Activated naive CD8-positive, alpha-beta T cell treated with anti-CD3 and anti-CD28 coated beads, Interleukin-2, amount 10 ng/mL, durations not matched to agents 7 days and 5 days (primary cell): ENCODE measurements around the gene LCP2. TPM values are rescaled to one million over a fixed set of nuclear protein-coding genes. Genes with fewer than 3 reads are reported as not detected.

Source experiments
- ATAC-seq: fragments of 150-1000 bp; cut with Tn5 transposase; one replicate; pipeline ENCODE4 v1.10.0; 2021; ENCODE audit warnings: low read depth, moderate library complexity
- POLR2A ChIA-PET: fragments of 350-600 bp; sonication (Branson Sonifier 250); formaldehyde crosslinking; loops from one replicate; lab custom pipeline; 2021; ENCODE audit warnings: antibody characterized with exemption; lab: Charles Lee
- DNase-seq: peaks from one replicate; pipeline ENCODE4 v3.0.0; 2021
- H3K27ac Mint-ChIP-seq: one replicate; pipeline ENCODE4 v1.8.0; 2022; ENCODE audit warnings: mild to moderate bottlenecking, mixed read lengths
- H3K27me3 Mint-ChIP-seq: one replicate; pipeline ENCODE4 v1.8.0; 2022; ENCODE audit warnings: mild to moderate bottlenecking, moderate library complexity, mixed read lengths
- H3K36me3 Mint-ChIP-seq: one replicate; pipeline ENCODE4 v1.8.0; 2021; ENCODE audit warnings: mild to moderate bottlenecking, mixed read lengths
- H3K4me1 Mint-ChIP-seq: one replicate; pipeline ENCODE4 v1.8.0; 2021; ENCODE audit warnings: mixed read lengths
- H3K4me3 Mint-ChIP-seq: one replicate; pipeline ENCODE4 v1.8.0; 2022; ENCODE audit warnings: mild to moderate bottlenecking, moderate library complexity, mixed read lengths
- H3K9me3 Mint-ChIP-seq: one replicate; pipeline ENCODE4 v1.8.0; 2021; ENCODE audit warnings: mixed read lengths
- total RNA-seq, 2 experiments: library from RNA; stranded (reverse); gene quantifications; one replicate each; pipeline ENCODE4 v1.2.3, GENCODE V29; 2021

The LCP2 gene
- total RNA-seq, 2 experiments from 2014 or later: 444 to 452 TPM

DNA sequence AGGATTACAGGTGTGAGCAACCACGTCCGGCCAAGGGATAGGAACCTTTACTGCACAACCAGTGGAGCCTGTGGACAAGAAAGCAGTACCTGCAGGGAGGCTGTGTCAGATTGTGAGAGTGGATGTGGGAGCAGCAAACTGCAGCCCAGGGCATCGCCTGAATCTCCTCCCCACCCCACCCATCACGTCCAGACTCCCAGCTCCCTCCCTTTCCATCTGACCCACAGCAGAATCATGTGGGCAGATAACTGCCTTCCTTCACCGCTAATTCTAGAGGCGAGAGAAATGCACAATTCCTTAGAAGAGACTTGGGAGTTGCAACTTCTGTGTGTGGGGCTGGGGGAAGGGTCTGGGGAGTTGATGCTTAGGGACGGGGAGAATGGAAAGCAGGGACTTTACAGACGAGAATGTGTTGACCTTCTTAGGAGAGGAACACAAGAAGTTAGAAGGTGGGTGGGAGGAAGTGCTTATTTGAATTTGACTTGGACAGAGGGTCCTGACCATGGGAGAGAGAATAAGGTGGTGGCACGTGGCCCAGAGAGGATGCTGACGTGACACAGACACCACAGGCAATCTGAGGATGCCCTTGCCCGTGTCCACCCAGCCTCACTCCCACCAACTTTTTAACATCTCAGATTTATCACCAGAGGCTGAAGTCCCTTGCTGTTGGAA, 4.5 kb upstream of the LCP2 start:
- H3K9me3 Mint-ChIP-seq: no peaks in the 10 kb centered on the region
- peak overlapping the region; percentile 99 for H3K27ac Mint-ChIP-seq
- H3K36me3 Mint-ChIP-seq: peaks cover 5% of the 10 kb centered on the region
- POLR2A ChIA-PET: interaction anchor here (1.7 to 30.6 kb wide), 4 partner anchors 9 to 31 kb away, joined by 12 to 1094 read pairs (median 58); no protein-coding TSS in a partner anchor
- peak overlapping the region; percentile 94 for H3K4me3 Mint-ChIP-seq
- no peak for ATAC-seq
- H3K4me1 Mint-ChIP-seq: peaks cover 57% of the 10 kb centered on the region
- DNase-seq: no peak
- no peaks in the 10 kb centered on the region for H3K27me3 Mint-ChIP-seq

DNA sequence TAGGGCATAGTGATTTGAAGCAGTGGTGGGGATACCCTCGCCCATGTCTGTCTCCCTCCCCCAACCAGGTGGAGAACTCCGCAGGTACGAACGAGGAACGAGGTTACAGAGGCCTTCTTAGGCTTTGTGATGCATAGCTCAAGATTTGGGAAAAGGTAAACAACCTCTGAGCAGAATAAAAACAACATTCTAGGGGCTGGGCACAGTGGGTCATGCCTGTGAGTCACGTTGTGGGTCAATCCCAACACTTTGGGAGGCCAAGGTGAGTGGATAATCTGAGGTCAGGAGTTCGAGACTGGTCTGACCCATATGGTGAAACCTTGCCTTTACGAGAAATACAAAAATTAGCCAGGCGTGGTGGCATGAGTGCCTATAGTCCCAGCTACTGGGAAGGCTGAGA, 3.6 kb upstream of the LCP2 start:
- Mint-ChIP-seq H3K27ac (peak overlapping the region; percentile 57), H3K36me3 (peaks cover 14% of the 10 kb centered on the region), H3K4me1 (peaks cover 54% of the 10 kb centered on the region), H3K9me3 (no peaks in the 10 kb centered on the region), H3K4me3 (no peak overlapping the region), H3K27me3 (no peaks in the 10 kb centered on the region)
- POLR2A ChIA-PET: interaction anchor here (4.5 to 30.6 kb wide), 3 partner anchors 8 to 31 kb away, joined by 45 to 1094 read pairs (median 371); no protein-coding TSS in a partner anchor
- DNase-seq (no peak), ATAC-seq (no peak)

DNA sequence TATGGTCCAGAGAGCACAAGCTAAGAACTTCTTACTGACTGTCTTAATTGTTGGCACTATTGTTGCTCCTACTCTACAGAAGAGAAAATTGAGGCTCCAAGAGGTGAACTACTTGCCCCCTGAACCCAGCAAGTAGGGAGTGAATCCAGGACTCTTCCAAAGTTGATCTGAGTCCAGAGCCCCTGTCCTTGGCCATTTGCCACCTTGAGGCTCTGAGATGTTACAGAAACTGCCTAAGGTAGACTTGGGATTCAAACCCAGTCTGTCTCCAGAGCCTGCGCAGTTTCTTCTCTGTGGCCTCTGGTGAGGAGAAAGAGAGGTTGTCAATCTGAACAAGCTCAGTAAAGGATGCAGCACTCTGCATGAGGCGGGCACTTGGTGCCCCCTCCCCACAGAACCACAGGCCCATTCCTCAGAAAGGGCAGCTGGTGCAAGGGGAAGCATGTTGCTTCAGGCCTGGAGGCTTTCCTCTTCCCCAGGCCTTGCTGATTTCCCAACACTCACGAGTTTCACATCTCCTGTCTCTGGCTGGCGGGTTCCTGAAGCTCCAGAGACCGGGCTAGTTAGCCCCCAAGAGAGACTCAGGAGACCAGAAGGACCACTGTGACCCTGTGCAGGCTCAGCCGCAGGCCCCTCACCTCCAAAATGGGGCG, 2.9 kb upstream of the LCP2 start:
- DNase-seq: no peak
- Mint-ChIP-seq H3K9me3 (no peaks in the 10 kb centered on the region), H3K27me3 (no peaks in the 10 kb centered on the region), H3K36me3 (peaks cover 21% of the 10 kb centered on the region), H3K27ac (peak overlapping the region; percentile 54), H3K4me3 (no peak overlapping the region), H3K4me1 (peaks cover 52% of the 10 kb centered on the region)
- no peak for ATAC-seq
- POLR2A ChIA-PET: interaction anchor here (1.2 to 30.6 kb wide), 6 partner anchors 7 to 39 kb away, joined by 3 to 1094 read pairs (median 33); no protein-coding TSS in a partner anchor

DNA sequence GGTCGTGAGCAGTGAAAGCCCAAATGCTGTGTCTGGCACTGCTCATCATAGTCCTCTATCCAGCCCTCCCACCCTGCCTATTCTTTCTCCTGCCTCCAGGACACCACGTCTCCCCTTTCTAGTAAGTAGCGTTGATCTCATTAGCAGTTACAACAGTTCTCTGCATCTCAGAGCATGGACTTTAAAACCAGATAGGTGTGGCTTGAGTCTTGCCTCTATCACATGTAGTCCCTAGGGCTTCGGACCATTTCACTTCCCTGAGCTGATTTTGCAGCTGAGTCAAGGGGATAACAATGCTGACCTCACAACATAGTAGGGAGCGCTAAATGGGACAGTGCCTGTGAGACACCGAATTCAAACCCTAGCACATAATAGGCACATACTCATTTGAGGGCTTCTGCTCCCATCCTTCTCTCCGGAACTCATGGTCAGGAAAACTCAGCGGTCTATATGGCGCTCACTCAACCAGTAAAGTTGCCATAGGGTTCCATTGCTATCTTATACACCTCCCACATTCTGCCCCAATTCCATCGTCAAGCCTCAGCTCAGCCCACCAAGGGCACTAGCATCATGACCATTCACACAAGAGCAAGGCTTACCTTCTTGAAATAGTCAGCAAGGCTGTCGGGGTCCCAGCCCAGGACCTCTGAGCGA, 515 bp downstream of the LCP2 start:
- no peaks in the 10 kb centered on the region for H3K27me3 Mint-ChIP-seq
- peaks cover 47% of the 10 kb centered on the region for H3K4me1 Mint-ChIP-seq
- H3K9me3 Mint-ChIP-seq: no peaks in the 10 kb centered on the region
- H3K27ac Mint-ChIP-seq: peak overlapping the region; percentile 97
- peaks cover 55% of the 10 kb centered on the region for H3K36me3 Mint-ChIP-seq
- H3K4me3 Mint-ChIP-seq: peak overlapping the region; percentile 99
- ATAC-seq (no peak), DNase-seq (no peak)
- POLR2A ChIA-PET: interaction anchor here (1.0 to 30.6 kb wide), 10 partner anchors 8 to 71 kb away, joined by 3 to 1094 read pairs (median 22); no protein-coding TSS in a partner anchor

DNA sequence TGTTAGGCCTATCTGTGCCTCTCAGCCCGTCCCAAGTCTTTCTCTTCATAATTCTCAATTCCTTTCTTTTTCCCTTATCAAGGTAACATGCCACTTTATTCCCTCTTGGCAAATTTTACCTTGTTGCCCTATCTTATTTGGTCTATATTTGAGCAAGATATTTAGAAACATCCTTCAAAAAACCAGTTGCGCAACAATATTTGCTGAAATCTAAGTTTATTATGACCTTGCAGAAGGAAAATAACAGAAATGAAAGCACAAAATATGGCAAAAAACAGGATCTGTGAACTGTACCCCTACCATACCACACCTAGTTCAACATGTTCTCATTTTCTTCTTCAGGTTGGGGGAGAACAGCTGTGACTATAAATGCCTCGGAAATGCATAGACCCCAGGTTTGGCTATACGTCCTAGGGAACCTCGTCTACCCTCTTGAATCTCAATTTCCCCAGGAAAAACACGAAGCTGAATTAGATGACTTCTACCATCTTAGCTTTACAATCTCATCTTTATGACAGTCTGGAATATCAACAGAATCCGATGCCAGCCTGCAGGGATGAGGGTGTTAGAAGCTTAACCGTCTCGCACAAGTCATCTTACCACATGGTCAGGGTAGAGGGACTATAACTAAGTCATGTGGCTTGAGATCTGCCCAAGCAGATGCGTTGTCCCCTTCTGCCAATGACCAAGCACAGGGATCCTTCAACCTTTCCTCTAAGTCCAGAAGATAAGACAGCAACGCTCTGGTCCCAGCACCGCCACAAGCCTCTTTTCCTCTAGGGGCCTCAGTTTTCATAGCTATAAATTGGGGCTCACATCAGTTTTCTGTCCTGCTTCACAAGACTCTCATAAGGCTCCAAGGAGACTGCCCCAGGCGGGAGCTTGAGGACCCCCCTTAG, 1.3 kb downstream of the LCP2 start:
- POLR2A ChIA-PET: interaction anchor here (1.0 to 30.6 kb wide), 8 partner anchors 10 to 70 kb away, joined by 3 to 1094 read pairs (median 25); no protein-coding TSS in a partner anchor
- ATAC-seq: no peak
- no peak for DNase-seq

DNA sequence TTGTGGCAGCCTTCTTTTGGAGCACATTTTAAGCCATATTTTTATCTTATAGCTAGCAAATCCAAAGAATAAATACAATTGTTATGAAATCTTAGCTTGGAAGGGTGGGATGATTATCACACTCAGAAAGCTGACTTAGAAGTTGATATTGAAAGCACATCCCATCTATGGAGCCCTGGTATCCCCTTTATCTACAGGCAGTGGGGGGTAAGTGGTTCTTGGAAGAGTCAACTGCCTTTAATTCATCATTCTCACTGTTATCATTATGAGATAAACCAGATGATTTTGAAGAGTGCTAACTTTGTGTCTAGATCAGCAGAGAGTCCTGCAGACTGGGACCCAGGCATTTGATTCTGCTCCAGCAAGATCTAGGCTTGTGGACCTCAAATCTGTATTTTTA, 3.0 kb downstream of the LCP2 start:
- H3K4me3 Mint-ChIP-seq: peak overlapping the region; percentile 99
- no peak for ATAC-seq

More for the DNA sequence above, 1.3 kb downstream of the LCP2 start:
- Mint-ChIP-seq H3K27ac (peak overlapping the region; percentile 97), H3K27me3 (no peaks in the 10 kb centered on the region), H3K9me3 (no peaks in the 10 kb centered on the region), H3K4me1 (peaks cover 49% of the 10 kb centered on the region), H3K36me3 (peaks cover 63% of the 10 kb centered on the region), H3K4me3 (peak overlapping the region; percentile 99)

DNA sequence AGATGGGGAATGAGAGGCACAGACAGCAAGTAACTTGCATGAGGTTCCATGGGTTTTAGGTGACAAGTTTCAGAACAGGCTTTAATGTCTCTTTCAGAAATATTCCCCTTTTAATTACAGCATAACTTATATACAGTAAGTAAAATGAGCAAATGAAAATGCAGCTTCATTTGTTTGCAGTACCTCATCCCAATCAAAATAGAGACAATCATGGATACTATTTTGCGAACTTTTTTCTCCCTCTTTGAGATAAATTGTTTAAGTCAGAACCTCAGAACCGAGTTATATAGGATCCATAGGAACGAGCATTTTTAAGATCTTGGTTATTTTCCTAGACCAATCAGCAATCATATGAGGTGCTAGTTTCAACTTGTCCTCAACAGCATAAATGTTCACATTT, 3.5 kb downstream of the LCP2 start:
- DNase-seq: no peak
- H3K27ac Mint-ChIP-seq: peak overlapping the region; percentile 97
- peaks cover 84% of the 10 kb centered on the region for H3K36me3 Mint-ChIP-seq
- H3K4me1 Mint-ChIP-seq: peaks cover 58% of the 10 kb centered on the region
- peak overlapping the region; percentile 99 for H3K4me3 Mint-ChIP-seq
- no peaks in the 10 kb centered on the region for H3K27me3 Mint-ChIP-seq
- no peak for ATAC-seq
- no peaks in the 10 kb centered on the region for H3K9me3 Mint-ChIP-seq
- POLR2A ChIA-PET: interaction anchor here (0.8 to 30.6 kb wide), 8 partner anchors 8 to 45 kb away, joined by 5 to 1094 read pairs (median 19); no protein-coding TSS in a partner anchor

More for the DNA sequence above, 3.0 kb downstream of the LCP2 start:
- peaks cover 79% of the 10 kb centered on the region for H3K36me3 Mint-ChIP-seq
- no peak for DNase-seq
- no peaks in the 10 kb centered on the region for H3K27me3 Mint-ChIP-seq
- H3K9me3 Mint-ChIP-seq: no peaks in the 10 kb centered on the region
- H3K27ac Mint-ChIP-seq: peak overlapping the region; percentile 97
- POLR2A ChIA-PET: interaction anchor here (1.2 to 30.6 kb wide), 7 partner anchors 8 to 44 kb away, joined by 4 to 1094 read pairs (median 34); no protein-coding TSS in a partner anchor
- H3K4me1 Mint-ChIP-seq: peaks cover 56% of the 10 kb centered on the region

DNA sequence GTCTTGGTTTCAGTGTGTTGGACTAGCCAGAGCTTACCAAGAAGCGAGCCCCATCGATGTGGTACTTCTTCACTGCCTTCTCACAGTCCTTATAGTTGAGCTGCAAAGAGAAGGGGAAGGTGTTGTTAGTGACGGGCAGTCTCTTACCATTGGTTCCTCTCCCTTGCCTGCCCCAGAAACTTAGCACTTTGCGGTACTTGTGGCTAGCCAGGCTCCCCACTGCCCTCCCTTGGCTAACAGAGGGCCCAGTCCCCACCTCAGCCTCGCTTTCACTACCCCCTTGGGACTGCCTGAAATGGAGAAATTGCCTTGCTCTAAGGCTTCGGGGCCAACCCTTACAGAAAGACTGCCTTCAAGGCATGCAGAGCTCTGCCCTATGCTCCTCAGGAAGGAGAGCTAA, 4.3 kb downstream of the LCP2 start:
- DNase-seq (peak; percentile 88), ATAC-seq (peak; percentile 68)
- H3K4me1 Mint-ChIP-seq: peaks cover 60% of the 10 kb centered on the region
- peak overlapping the region; percentile 99 for H3K4me3 Mint-ChIP-seq
- POLR2A ChIA-PET: interaction anchor here (0.5 to 30.6 kb wide), 12 partner anchors 9 to 1889 kb away, joined by 3 to 1094 read pairs (median 8); no protein-coding TSS in a partner anchor
- no peaks in the 10 kb centered on the region for H3K27me3 Mint-ChIP-seq
- peak overlapping the region; percentile 97 for H3K27ac Mint-ChIP-seq
- H3K9me3 Mint-ChIP-seq: no peaks in the 10 kb centered on the region
- H3K36me3 Mint-ChIP-seq: peaks cover 92% of the 10 kb centered on the region

DNA sequence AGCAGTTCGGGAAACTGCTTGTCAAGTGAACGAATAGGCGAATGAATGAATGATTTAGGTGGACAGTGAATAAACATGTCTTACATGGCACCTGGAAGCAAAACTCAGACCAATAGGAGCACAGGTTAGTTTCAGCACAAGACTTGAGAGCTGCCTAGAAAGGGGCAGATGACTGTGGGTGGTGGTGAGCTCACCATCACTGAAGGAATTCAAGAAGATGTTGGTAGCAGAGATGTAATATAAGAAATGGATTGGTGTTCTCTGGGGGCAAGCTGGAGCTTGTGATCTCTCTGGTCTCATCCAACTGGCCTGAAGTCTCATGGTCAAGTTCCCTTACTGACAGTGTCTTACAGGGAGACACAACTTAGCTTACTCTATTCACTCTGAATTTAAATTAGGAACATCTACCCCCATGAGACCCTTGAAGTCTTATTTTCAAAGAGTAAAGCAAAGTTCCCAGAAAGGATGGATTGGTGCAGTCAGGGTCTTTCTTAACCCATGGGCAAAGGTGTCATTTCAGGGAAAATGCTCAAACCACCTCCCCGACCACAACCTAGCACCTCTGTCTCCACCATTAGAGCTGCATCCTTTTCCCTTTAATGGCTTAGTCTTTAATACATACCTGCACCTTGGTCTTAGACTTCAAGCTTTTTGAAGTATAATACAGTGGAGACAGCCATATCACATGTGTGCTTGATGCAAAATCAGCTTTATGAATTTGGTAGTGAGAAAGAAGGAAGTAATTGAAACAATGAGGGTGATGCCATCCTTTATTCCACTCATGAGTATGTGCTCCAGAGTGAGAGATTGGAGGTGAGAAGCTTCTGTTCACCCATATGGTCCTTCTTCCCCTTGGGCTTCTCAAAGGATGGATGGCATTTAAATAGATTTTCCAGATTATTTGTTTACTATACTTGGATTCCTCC, 5.1 kb downstream of the LCP2 start:
- no peak for DNase-seq
- no peaks in the 10 kb centered on the region for H3K9me3 Mint-ChIP-seq
- peaks cover 95% of the 10 kb centered on the region for H3K36me3 Mint-ChIP-seq
- H3K4me3 Mint-ChIP-seq: peak overlapping the region; percentile 99
- no peaks in the 10 kb centered on the region for H3K27me3 Mint-ChIP-seq
- peak overlapping the region; percentile 97 for H3K27ac Mint-ChIP-seq
- POLR2A ChIA-PET: interaction anchor here (0.8 to 30.6 kb wide), 11 partner anchors 10 to 67 kb away, joined by 3 to 1094 read pairs (median 11); no protein-coding TSS in a partner anchor
- peak; percentile 12 for ATAC-seq
- peaks cover 61% of the 10 kb centered on the region for H3K4me1 Mint-ChIP-seq

DNA sequence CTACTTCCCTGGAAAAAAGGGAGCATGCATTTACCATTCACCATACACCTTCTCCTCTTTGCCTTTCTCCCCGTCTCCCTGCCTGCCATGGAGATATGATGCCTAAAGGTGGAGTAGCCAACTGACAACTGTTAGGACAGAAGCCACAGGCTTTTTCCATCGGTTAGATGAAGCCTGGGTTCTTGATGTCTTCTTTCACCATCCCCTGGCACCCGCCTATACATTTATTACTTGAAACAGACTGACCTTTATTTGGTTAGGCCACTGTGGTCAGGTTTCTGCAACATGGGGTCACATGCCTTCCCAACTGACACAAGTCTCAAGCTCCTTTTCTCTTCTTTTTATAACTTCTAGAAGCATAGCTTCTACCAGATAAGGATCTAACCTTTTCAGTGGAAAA, 7.1 kb downstream of the LCP2 start:
- POLR2A ChIA-PET: interaction anchor here (1.7 to 30.6 kb wide), 4 partner anchors 12 to 48 kb away, joined by 16 to 1094 read pairs (median 208); no protein-coding TSS in a partner anchor
- no peaks in the 10 kb centered on the region for H3K9me3 Mint-ChIP-seq
- peaks cover 94% of the 10 kb centered on the region for H3K36me3 Mint-ChIP-seq
- no peaks in the 10 kb centered on the region for H3K27me3 Mint-ChIP-seq
- peaks cover 79% of the 10 kb centered on the region for H3K4me1 Mint-ChIP-seq
- H3K27ac Mint-ChIP-seq: peak overlapping the region; percentile 97
- no peak for ATAC-seq
- peak overlapping the region; percentile 99 for H3K4me3 Mint-ChIP-seq
- no peak for DNase-seq

DNA sequence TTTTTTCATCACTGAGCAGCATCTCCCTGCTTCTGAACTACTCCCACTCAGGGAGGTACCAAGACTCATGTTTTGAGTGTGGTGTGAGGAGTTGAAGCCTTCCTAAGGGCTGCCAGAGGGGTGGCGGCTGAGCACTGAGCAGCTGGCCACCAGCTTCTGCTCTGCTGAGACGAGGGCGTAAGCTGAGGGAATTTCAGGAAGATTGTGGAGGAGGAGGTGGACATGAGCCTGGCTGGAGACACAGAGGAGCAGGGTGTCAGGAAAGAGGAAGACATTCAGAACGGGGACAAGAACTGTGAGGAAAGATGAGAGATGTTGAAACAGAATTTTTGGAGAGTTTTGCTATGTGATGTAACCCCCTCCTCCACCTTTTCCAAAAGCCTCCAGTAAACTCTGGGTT, 7.8 kb downstream of the LCP2 start:
- Mint-ChIP-seq H3K27me3 (no peaks in the 10 kb centered on the region), H3K4me1 (peaks cover 86% of the 10 kb centered on the region), H3K36me3 (peaks cover 92% of the 10 kb centered on the region), H3K9me3 (no peaks in the 10 kb centered on the region), H3K27ac (peak overlapping the region; percentile 97), H3K4me3 (peak overlapping the region; percentile 99)
- POLR2A ChIA-PET: interaction anchor here (1.5 to 30.6 kb wide), 3 partner anchors 9 to 43 kb away, joined by 8 to 1094 read pairs (median 371); partner anchors contain the start of gene LCP2
- no peak for ATAC-seq
- no peak for DNase-seq
